ENCODE results near the gene SLX9. TPM values are rescaled to one million over a fixed set of nuclear protein-coding genes. Genes with fewer than 3 reads are reported as not detected.
A peak's percentile ranks its signal among the peaks of the same experiment; 100 is the strongest.

Gene SLX9
- total and polyA plus RNA-seq, 3 experiments from 2014 or later, result 14.3 to 71.1 (median 68.1) TPM

DNA sequence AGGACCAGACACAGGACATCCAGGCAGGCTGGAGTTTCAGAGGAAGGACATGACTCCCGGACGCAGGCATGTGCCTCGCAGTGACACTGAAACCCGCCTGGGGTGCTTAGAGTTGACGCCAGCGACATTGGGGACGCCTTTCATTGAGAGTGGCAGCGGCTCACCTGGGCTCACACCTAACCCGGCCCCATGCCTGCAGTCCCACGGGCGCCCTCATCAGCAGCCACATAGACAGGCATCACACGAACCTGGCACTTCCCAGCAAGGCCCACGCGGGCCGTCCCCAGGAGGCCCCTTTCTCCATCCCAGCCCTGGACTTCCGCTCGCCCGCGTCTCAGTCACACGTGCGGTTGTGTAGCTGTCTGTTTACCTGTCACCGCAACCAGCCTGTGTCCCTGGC lies 36.1 kb upstream of the SLX9 start:
- ChIA-PET CTCF (no interaction called here), POLR2A (no interaction called here)
- Mint-ChIP-seq H3K27me3 (no peaks in the 10 kb centered on the region), H3K36me3 (peaks cover 21 to 81% (median 24%) of the 10 kb centered on the region in 3 donors), H3K27ac (peak overlapping the region in 1 of 8 donors; percentile 19), H3K4me1 (peaks cover 10 to 29% (median 24%) of the 10 kb centered on the region in 3 donors), H3K4me3 (no peak overlapping the region), H3K9me3 (no peaks in the 10 kb centered on the region)
- Histone ChIP-seq H3K4me1 (ENCODE audit: insufficient read depth, low read length) (peaks cover 22% of the 10 kb centered on the region), H3K27ac (ENCODE audit: low read depth, low read length) (no peak overlapping the region), H3K9me3 (ENCODE audit: low read length) (no peaks in the 10 kb centered on the region), H3K36me3 (ENCODE audit: insufficient read depth, low read length) (peaks cover 81% of the 10 kb centered on the region), H3K27me3 (ENCODE audit: insufficient read depth, low read length, poor library complexity, severe bottlenecking) (no peaks in the 10 kb centered on the region), H3K4me3 (ENCODE audit: low read length) (no peak overlapping the region)
- DNase-seq, result peak in 1 of 5 donors; percentile 42

DNA sequence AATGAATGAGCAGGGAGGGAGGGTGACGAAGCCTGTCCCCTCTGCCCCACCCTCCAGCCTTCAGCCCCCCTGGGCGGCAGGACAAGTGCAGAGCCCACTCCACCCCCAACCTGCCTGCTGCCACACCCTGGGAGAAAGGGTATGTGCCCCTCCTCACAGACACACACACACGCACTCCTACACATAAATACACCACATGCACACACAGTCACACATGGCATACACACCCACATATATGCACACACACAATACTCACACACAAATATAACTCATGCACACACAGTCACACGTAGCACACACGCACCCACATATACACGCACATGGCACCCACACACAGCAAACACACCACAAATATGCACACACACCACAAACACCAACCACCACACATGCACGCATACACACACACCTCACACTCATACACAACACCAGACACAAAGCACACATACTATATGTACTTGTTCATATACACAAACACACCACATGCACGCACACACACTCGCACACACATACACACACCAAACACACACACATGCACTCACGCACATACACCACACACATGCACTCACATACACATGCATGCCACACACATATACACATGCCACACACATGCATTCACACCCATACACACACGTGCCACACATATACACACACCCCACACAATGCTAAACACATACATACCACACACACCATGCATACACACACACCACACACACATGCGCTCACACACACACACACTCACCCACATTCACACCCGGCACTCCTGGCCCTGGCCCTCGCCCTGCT lies 35.5 kb upstream of the SLX9 start:
- Histone ChIP-seq H3K27me3 (ENCODE audit: insufficient read depth, low read length, poor library complexity, severe bottlenecking) (no peaks in the 10 kb centered on the region), H3K27ac (ENCODE audit: low read depth, low read length) (no peak overlapping the region), H3K4me1 (ENCODE audit: insufficient read depth, low read length) (peaks cover 29% of the 10 kb centered on the region), H3K36me3 (ENCODE audit: insufficient read depth, low read length) (peaks cover 79% of the 10 kb centered on the region), H3K9me3 (ENCODE audit: low read length) (no peaks in the 10 kb centered on the region), H3K4me3 (ENCODE audit: low read length) (no peak overlapping the region)
- DNase-seq, result no peak
- no peaks in the 10 kb centered on the region for H3K27me3 Mint-ChIP-seq
- H3K9me3 Mint-ChIP-seq, result no peaks in the 10 kb centered on the region
- peaks cover 22 to 82% (median 27%) of the 10 kb centered on the region in 3 donors for H3K36me3 Mint-ChIP-seq
- H3K4me1 Mint-ChIP-seq, result peaks cover 13 to 35% (median 29%) of the 10 kb centered on the region in 3 donors
- peak overlapping the region in 5 of 8 donors; percentile 12 to 66 (median 19) for H3K27ac Mint-ChIP-seq
- ChIA-PET CTCF (no interaction called here), POLR2A (no interaction called here)
- peak overlapping the region in 1 of 7 donors; percentile 3 for H3K4me3 Mint-ChIP-seq

DNA sequence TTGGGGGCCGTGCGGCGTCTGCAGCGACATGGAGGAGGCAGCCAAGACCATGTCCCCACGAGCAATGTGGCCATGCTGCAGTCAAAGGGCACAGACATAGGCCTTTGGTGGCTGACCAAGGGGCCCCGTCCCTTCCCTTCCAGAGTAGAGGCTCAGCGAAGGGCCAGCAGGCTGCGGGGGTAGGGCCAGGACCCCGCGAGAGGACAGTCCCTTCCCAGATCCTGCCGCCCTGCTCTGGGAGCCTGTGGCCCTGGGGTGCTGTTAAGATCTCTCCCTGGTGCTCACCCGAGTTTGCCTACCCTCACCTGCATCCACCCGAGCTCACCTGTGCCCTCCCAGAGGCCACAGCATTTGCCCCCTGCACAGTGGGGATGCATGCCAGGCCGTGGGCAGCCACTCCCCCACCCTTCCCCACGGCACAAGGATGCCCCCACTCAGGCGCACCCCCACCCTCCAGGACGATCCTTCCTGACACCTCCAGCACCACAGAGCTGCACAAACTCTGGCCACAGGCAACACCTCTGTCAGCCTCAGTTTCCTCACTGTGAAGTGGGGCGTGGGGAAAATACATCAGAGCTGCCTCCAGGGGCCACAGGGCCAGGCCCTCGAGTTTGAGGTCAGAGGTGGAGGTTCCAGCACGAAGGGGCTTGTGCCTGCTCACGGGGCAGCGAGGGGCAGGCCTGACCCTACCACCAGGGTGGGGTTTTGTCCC lies 34.7 kb upstream of the SLX9 start:
- H3K4me1 Mint-ChIP-seq, result peaks cover 20 to 43% (median 35%) of the 10 kb centered on the region in 3 donors
- no peaks in the 10 kb centered on the region for H3K9me3 Mint-ChIP-seq
- Histone ChIP-seq H3K9me3 (ENCODE audit: low read length) (no peaks in the 10 kb centered on the region), H3K4me1 (ENCODE audit: insufficient read depth, low read length) (peaks cover 37% of the 10 kb centered on the region), H3K36me3 (ENCODE audit: insufficient read depth, low read length) (peaks cover 74% of the 10 kb centered on the region), H3K4me3 (ENCODE audit: low read length) (no peak overlapping the region), H3K27ac (ENCODE audit: low read depth, low read length) (no peak overlapping the region), H3K27me3 (ENCODE audit: insufficient read depth, low read length, poor library complexity, severe bottlenecking) (no peaks in the 10 kb centered on the region)
- H3K27ac Mint-ChIP-seq, result peak overlapping the region in 3 of 8 donors; percentile 41 to 66 (median 60)
- no peak overlapping the region for H3K4me3 Mint-ChIP-seq
- peaks cover 24 to 84% (median 29%) of the 10 kb centered on the region in 3 donors for H3K36me3 Mint-ChIP-seq
- ChIA-PET POLR2A (interaction anchor here (0.6 to 1.2 kb wide), 2 partner anchors 10 to 22 kb away, joined by 3 read pairs; no protein-coding TSS in a partner anchor), CTCF (interaction anchor here (1.0 kb wide), 1 partner anchor 9 kb away, joined by 4 read pairs; no protein-coding TSS in a partner anchor)
- H3K27me3 Mint-ChIP-seq, result no peaks in the 10 kb centered on the region
- no peak for DNase-seq

DNA sequence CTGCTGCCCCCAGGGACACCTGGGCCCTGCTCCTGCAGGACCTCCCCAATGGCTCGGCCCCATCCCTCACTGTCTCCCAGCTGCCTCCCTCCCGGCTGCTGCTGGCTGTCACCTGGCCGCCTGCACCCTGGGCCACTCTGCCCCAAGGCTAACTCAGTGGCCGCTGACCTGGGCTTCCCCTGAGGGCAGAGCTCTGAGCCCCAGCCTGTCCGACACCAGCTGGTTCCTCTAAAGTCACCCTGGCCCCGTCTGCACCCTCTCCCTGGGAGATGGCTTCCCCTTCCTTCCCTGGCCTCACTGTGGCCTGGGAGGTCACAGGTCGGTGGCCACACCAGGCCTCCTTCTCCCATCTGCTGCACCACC lies 34.1 kb upstream of the SLX9 start:
- peaks cover 24 to 78% (median 29%) of the 10 kb centered on the region in 3 donors for H3K36me3 Mint-ChIP-seq
- ChIA-PET CTCF (interaction anchor here (1.0 kb wide), 1 partner anchor 8 kb away, joined by 4 read pairs; no protein-coding TSS in a partner anchor), POLR2A (interaction anchor here (0.6 to 1.2 kb wide), 3 partner anchors 9 to 21 kb away, joined by 3 read pairs; no protein-coding TSS in a partner anchor)
- Histone ChIP-seq H3K27me3 (ENCODE audit: insufficient read depth, low read length, poor library complexity, severe bottlenecking) (no peaks in the 10 kb centered on the region), H3K4me1 (ENCODE audit: insufficient read depth, low read length) (peaks cover 43% of the 10 kb centered on the region), H3K27ac (ENCODE audit: low read depth, low read length) (no peak overlapping the region), H3K9me3 (ENCODE audit: low read length) (no peaks in the 10 kb centered on the region), H3K36me3 (ENCODE audit: insufficient read depth, low read length) (peaks cover 69% of the 10 kb centered on the region), H3K4me3 (ENCODE audit: low read length) (no peak overlapping the region)
- H3K27me3 Mint-ChIP-seq, result no peaks in the 10 kb centered on the region
- H3K4me1 Mint-ChIP-seq, result peaks cover 20 to 47% (median 35%) of the 10 kb centered on the region in 3 donors
- no peak overlapping the region for H3K4me3 Mint-ChIP-seq
- peak overlapping the region in 2 of 8 donors; percentile 43 to 86 for H3K27ac Mint-ChIP-seq
- H3K9me3 Mint-ChIP-seq, result no peaks in the 10 kb centered on the region
- DNase-seq, result no peak

DNA sequence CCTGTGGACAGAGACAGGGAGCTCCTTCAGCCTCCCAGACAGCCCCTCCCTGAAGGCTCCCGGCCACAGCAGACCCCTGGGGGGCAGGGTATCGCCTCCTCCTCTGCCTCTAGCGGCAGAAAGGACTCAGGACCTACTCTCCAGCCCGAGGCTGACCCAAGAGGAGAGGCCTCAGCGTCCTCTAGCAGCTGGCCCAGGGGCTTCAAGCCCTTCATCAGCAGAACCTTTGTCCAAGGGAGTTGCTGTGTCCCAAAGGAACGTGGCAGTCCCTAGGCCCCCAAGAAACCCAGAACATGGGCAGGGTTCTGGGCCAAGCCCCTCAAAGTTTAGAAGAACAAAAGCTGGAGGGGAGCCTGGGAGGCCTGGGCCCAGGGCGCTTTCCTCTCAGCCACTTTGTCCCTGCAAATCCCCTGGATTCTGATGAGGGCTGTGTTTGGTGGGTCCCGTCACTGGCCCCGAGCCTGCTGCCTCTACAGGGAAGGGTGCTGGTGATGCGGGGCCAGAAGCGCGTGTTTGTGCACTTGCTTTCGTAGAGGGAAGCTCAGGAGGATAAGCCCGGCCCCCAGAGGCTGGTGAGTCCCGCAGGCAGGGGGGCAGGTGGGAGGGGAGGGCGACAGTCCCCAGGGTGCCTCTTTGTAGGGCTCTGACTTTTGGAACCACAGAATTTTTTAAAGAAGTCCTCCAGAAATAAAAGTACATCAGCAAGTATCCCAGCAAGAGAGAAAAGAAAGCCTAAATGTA lies 32.4 kb upstream of the SLX9 start:
- H3K4me3 Mint-ChIP-seq, result no peak overlapping the region
- ChIA-PET CTCF (interaction anchor here (0.8 to 2.0 kb wide), 4 partner anchors 11 to 25 kb away, joined by 3 to 6 read pairs (median 5); no protein-coding TSS in a partner anchor), POLR2A (interaction anchor here (0.9 kb wide), 1 partner anchor 33 kb away, joined by 4 read pairs; the partner anchor contains the start of gene PTTG1IP)
- peak in 1 of 5 donors; percentile 36 for DNase-seq
- Histone ChIP-seq H3K27me3 (ENCODE audit: insufficient read depth, low read length, poor library complexity, severe bottlenecking) (no peaks in the 10 kb centered on the region), H3K27ac (ENCODE audit: low read depth, low read length) (peak overlapping the region; percentile 18), H3K9me3 (ENCODE audit: low read length) (no peaks in the 10 kb centered on the region), H3K4me3 (ENCODE audit: low read length) (no peak overlapping the region), H3K4me1 (ENCODE audit: insufficient read depth, low read length) (peaks cover 60% of the 10 kb centered on the region), H3K36me3 (ENCODE audit: insufficient read depth, low read length) (peaks cover 52% of the 10 kb centered on the region)
- peaks cover 17 to 65% (median 22%) of the 10 kb centered on the region in 3 donors for H3K36me3 Mint-ChIP-seq
- H3K9me3 Mint-ChIP-seq, result no peaks in the 10 kb centered on the region
- H3K27ac Mint-ChIP-seq, result peak overlapping the region in 2 of 8 donors; percentile 23 to 46
- H3K4me1 Mint-ChIP-seq, result peaks cover 35 to 57% (median 49%) of the 10 kb centered on the region in 3 donors
- no peaks in the 10 kb centered on the region for H3K27me3 Mint-ChIP-seq

GRCh38 chr21:44907966-44908895 lies 31.6 kb upstream of the SLX9 start:
- ChIA-PET CTCF (interaction anchor here (0.9 to 2.0 kb wide), 3 partner anchors 11 to 24 kb away, joined by 4 to 6 read pairs (median 6); no protein-coding TSS in a partner anchor), POLR2A (interaction anchor here (0.9 kb wide), 2 partner anchors 11 to 34 kb away, joined by 3 to 4 read pairs; partner anchors contain the start of gene PTTG1IP)
- DNase-seq, result no peak
- peak overlapping the region in 7 of 8 donors; percentile 11 to 77 (median 72) for H3K27ac Mint-ChIP-seq
- Histone ChIP-seq H3K27ac (ENCODE audit: low read depth, low read length) (peak overlapping the region; percentile 18), H3K4me1 (ENCODE audit: insufficient read depth, low read length) (peaks cover 68% of the 10 kb centered on the region), H3K4me3 (ENCODE audit: low read length) (no peak overlapping the region), H3K27me3 (ENCODE audit: insufficient read depth, low read length, poor library complexity, severe bottlenecking) (no peaks in the 10 kb centered on the region), H3K9me3 (ENCODE audit: low read length) (no peaks in the 10 kb centered on the region), H3K36me3 (ENCODE audit: insufficient read depth, low read length) (peaks cover 44% of the 10 kb centered on the region)
- no peaks in the 10 kb centered on the region for H3K27me3 Mint-ChIP-seq
- peaks cover 10 to 57% (median 16%) of the 10 kb centered on the region in 3 donors for H3K36me3 Mint-ChIP-seq
- peaks cover 39 to 58% (median 46%) of the 10 kb centered on the region in 3 donors for H3K4me1 Mint-ChIP-seq
- no peak overlapping the region for H3K4me3 Mint-ChIP-seq
- no peaks in the 10 kb centered on the region for H3K9me3 Mint-ChIP-seq

- CTCF ChIA-PET, result no interaction called here
Measured at GRCh38 chr21:44908908-44909307, 30.9 kb upstream of the SLX9 start.

More at GRCh38 chr21:44908908-44909307, 30.9 kb upstream of the SLX9 start:
- H3K27me3 ChIP-seq (ENCODE audit: insufficient read depth, low read length, poor library complexity, severe bottlenecking), result no peaks in the 10 kb centered on the region
- Mint-ChIP-seq H3K27ac (peak overlapping the region in 6 of 8 donors; percentile 11 to 77 (median 61)), H3K36me3 (peaks cover 10 to 50% (median 16%) of the 10 kb centered on the region in 3 donors), H3K9me3 (no peaks in the 10 kb centered on the region), H3K4me3 (peak overlapping the region in 1 of 7 donors; percentile 79), H3K4me1 (peaks cover 42 to 65% (median 49%) of the 10 kb centered on the region in 3 donors), H3K27me3 (no peaks in the 10 kb centered on the region)
- H3K9me3 ChIP-seq (ENCODE audit: low read length), result no peaks in the 10 kb centered on the region
- no peak overlapping the region for H3K27ac ChIP-seq (ENCODE audit: low read depth, low read length)
- peaks cover 75% of the 10 kb centered on the region for H3K4me1 ChIP-seq (ENCODE audit: insufficient read depth, low read length)
- no peak overlapping the region for H3K4me3 ChIP-seq (ENCODE audit: low read length)
- no peak for DNase-seq
- H3K36me3 ChIP-seq (ENCODE audit: insufficient read depth, low read length), result peaks cover 37% of the 10 kb centered on the region
- POLR2A ChIA-PET, result interaction anchor here (0.9 kb wide), 1 partner anchor 12 kb away, joined by 3 read pairs; no protein-coding TSS in a partner anchor

Measured in CD8-positive, alpha-beta memory T cell (primary cell).